ENCODE data around the gene ADAM10.

The ADAM10 gene

GRCh38 chr15:58738046-58738707 lies 11.3 kb downstream of the ADAM10 start:
- H3K9ac ChIP-seq (ENCODE audit: low read length in 2 of 2): no peak overlapping the region
- H3K4me3 ChIP-seq (ENCODE audit: low read length in 2 of 2): no peak overlapping the region
- H3K27ac ChIP-seq (ENCODE audit: low read length): no peak overlapping the region
- H3K9me3 ChIP-seq (ENCODE audit: control insufficient read depth in 2 of 2, low read length in 2 of 2): no peaks in the 10 kb centered on the region
- H3K4me1 ChIP-seq (ENCODE audit: control insufficient read depth, insufficient read depth, low read length): no peaks in the 10 kb centered on the region
- no peaks in the 10 kb centered on the region for H3K27me3 ChIP-seq (ENCODE audit: control insufficient read depth in 1 of 2, insufficient read depth in 2 of 2, low read length in 2 of 2)
- H3K36me3 ChIP-seq (ENCODE audit: control insufficient read depth in 2 of 2, insufficient read depth in 2 of 2, low read length in 2 of 2): no peaks in the 10 kb centered on the region

DNA sequence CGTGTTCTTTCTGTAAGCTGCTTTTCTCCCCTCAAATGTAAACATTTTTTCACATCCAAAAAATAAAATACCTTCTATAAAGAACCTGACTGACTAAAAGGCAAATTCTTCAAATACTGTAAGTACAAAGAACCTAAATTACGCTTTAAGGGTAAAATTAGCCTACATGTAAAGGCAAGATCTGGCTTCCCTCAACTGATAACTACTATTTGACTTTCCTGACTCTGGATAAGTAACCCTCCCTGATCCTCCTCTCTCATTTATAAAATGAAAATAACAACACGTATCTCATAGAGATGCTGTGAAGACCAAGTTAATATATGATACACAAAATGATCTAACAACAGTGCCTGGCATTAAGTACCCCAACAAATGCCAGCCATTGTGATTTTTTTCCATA lies 12.2 kb downstream of the ADAM10 start:
- Histone ChIP-seq H3K4me1 (ENCODE audit: control insufficient read depth, insufficient read depth, low read length) (no peaks in the 10 kb centered on the region), H3K27me3 (ENCODE audit: control insufficient read depth in 1 of 2, insufficient read depth in 2 of 2, low read length in 2 of 2) (no peaks in the 10 kb centered on the region), H3K36me3 (ENCODE audit: control insufficient read depth in 2 of 2, insufficient read depth in 2 of 2, low read length in 2 of 2) (no peaks in the 10 kb centered on the region), H3K27ac (ENCODE audit: low read length) (no peak overlapping the region), H3K4me3 (ENCODE audit: low read length in 2 of 2) (no peak overlapping the region), H3K9me3 (ENCODE audit: control insufficient read depth in 2 of 2, low read length in 2 of 2) (no peaks in the 10 kb centered on the region), H3K9ac (ENCODE audit: low read length in 2 of 2) (no peak overlapping the region)

DNA sequence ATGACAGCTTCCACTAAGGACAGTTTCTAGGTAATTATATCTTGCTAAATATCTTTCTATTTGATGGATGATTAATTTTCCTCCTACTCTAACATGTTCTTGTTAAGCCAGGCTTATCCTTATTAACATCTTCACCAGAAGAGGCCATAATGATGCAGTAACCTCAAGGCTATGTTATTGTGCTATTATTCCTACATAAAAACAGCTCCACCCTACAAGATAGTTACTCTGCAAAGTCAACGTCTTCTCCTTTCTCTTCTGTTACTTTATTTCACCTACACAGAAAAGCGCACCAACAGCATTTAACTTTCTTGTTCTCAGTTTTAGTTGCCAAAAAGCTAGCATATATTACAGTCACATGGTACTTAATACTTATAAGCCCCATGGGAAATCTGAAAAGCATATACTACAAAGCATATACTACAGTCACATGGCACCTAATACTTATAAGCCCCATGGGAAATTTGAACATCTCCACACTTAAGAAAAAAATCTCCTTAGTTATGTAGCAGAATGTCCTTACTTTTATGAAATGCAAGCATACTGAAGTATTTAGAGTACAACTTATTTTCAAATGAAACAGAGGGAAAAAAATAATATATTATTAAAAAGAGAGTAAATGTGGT lies 13.4 kb downstream of the ADAM10 start:
- Histone ChIP-seq H3K27me3 (ENCODE audit: control insufficient read depth in 1 of 2, insufficient read depth in 2 of 2, low read length in 2 of 2) (no peaks in the 10 kb centered on the region), H3K4me3 (ENCODE audit: low read length in 2 of 2) (no peak overlapping the region), H3K27ac (ENCODE audit: low read length) (no peak overlapping the region), H3K4me1 (ENCODE audit: control insufficient read depth, insufficient read depth, low read length) (no peaks in the 10 kb centered on the region), H3K36me3 (ENCODE audit: control insufficient read depth in 2 of 2, insufficient read depth in 2 of 2, low read length in 2 of 2) (no peaks in the 10 kb centered on the region), H3K9ac (ENCODE audit: low read length in 2 of 2) (no peak overlapping the region), H3K9me3 (ENCODE audit: control insufficient read depth in 2 of 2, low read length in 2 of 2) (no peaks in the 10 kb centered on the region)

DNA sequence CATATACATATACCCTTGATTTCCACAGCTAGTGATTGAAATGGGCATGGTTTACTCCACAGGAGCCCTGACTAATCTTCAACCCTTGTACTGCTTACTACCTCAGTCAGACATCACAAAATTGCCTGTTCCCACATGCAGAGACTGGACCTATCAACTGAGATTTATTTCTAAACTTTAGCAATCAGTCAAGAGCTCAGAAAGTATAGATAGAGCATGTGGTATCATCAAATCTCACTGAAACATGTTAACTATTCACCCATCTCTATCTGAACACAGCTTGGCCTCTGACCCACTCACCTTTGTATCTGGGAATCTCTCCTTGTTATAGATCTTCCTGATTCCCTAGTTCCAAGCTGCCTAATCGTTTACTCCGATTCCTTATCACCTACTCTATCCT lies 14.6 kb downstream of the ADAM10 start:
- no peak overlapping the region for H3K4me3 ChIP-seq (ENCODE audit: low read length in 2 of 2)
- H3K9ac ChIP-seq (ENCODE audit: low read length in 2 of 2): no peak overlapping the region
- H3K36me3 ChIP-seq (ENCODE audit: control insufficient read depth in 2 of 2, insufficient read depth in 2 of 2, low read length in 2 of 2): no peaks in the 10 kb centered on the region
- no peaks in the 10 kb centered on the region for H3K4me1 ChIP-seq (ENCODE audit: control insufficient read depth, insufficient read depth, low read length)
- H3K27ac ChIP-seq (ENCODE audit: low read length): no peak overlapping the region
- H3K9me3 ChIP-seq (ENCODE audit: control insufficient read depth in 2 of 2, low read length in 2 of 2): no peaks in the 10 kb centered on the region
- H3K27me3 ChIP-seq (ENCODE audit: control insufficient read depth in 1 of 2, insufficient read depth in 2 of 2, low read length in 2 of 2): no peaks in the 10 kb centered on the region

DNA sequence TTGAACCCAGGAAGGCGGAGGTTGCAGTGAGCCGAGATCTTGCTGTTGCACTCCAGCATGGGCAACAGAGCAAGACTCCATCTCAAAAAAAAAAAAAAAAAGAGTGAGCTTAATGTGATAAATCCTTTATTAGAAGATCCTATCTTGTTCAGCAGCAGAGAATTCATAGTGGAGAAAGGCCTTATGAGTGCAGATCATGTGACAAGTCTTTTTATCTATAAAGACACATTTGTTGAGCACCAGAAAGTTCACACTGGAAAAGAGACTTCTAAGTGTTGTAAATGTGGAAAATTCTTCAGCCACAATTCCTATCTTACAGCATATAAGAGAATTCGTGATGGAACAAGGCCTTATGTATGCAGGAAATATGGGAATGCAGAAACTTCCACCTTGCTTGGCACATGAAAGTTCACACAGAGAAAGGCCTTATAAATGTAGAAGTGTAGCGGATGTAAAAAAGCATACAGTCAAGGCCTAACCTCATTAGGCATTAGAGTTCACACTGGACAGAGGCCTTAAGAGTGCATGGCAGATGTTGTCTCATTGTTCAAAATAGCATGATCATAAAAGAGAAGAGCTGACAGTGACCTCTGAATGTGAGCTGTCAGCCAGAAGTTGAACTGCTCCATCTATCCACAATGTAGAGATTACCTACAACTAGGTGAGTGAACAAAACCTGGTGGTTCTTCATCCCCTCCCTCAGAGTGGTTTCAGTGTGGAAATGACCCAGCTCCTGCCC lies 16.7 kb downstream of the ADAM10 start:
- no peak overlapping the region for H3K27ac ChIP-seq (ENCODE audit: low read length)
- no peaks in the 10 kb centered on the region for H3K27me3 ChIP-seq (ENCODE audit: control insufficient read depth in 1 of 2, insufficient read depth in 2 of 2, low read length in 2 of 2)

DNA sequence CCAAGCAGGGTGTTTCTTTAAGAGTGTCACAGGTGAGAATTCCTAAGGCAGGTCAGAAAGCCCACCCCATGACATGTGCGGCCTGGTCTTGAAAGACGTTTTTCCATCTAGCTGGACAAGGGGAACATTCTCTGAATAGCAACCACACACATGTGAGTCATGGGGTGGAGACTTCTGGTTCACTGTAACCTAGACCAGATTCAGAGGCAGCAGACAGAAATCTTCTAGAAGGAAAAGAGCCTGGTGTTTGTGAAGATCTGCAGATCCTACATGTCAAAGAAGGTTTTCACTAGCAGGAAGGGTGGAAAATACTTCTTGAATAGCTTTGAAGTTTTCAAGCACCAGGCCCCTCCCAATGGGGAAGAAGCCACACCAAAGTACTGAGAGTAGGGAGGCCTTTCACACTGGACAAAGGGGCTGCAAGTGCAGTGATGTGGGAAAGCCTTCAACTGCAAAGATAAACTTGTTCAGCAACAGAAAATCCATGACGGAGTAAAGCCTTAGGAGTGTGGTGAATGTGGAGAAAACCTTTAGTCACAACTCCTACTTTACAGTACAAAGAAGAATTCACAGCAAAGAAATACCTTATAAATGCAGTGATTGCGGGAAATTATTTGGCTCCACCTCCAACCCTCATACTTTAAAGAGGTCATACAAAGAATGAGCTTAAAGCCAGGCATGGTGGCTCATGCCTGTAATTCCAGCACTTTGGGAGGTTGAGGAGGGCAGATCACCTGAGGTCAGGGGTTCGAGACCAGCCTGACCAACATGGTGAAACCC lies 17.6 kb downstream of the ADAM10 start:
- H3K27me3 ChIP-seq (ENCODE audit: control insufficient read depth in 1 of 2, insufficient read depth in 2 of 2, low read length in 2 of 2): no peaks in the 10 kb centered on the region
- H3K9me3 ChIP-seq (ENCODE audit: control insufficient read depth in 2 of 2, low read length in 2 of 2): no peaks in the 10 kb centered on the region
- no peak overlapping the region for H3K9ac ChIP-seq (ENCODE audit: low read length in 2 of 2)
- H3K36me3 ChIP-seq (ENCODE audit: control insufficient read depth in 2 of 2, insufficient read depth in 2 of 2, low read length in 2 of 2): no peaks in the 10 kb centered on the region
- no peaks in the 10 kb centered on the region for H3K4me1 ChIP-seq (ENCODE audit: control insufficient read depth, insufficient read depth, low read length)
- no peak overlapping the region for H3K27ac ChIP-seq (ENCODE audit: low read length)
- H3K4me3 ChIP-seq (ENCODE audit: low read length in 2 of 2): no peak overlapping the region

More for the DNA sequence above, 16.7 kb downstream of the ADAM10 start:
- Histone ChIP-seq H3K9me3 (ENCODE audit: control insufficient read depth in 2 of 2, low read length in 2 of 2) (no peaks in the 10 kb centered on the region), H3K4me3 (ENCODE audit: low read length in 2 of 2) (no peak overlapping the region), H3K36me3 (ENCODE audit: control insufficient read depth in 2 of 2, insufficient read depth in 2 of 2, low read length in 2 of 2) (no peaks in the 10 kb centered on the region), H3K9ac (ENCODE audit: low read length in 2 of 2) (no peak overlapping the region), H3K4me1 (ENCODE audit: control insufficient read depth, insufficient read depth, low read length) (no peaks in the 10 kb centered on the region)

- Histone ChIP-seq H3K9me3 (ENCODE audit: control insufficient read depth in 2 of 2, low read length in 2 of 2) (no peaks in the 10 kb centered on the region), H3K4me1 (ENCODE audit: control insufficient read depth, insufficient read depth, low read length) (peaks cover 7% of the 10 kb centered on the region), H3K9ac (ENCODE audit: low read length in 2 of 2) (no peak overlapping the region), H3K4me3 (ENCODE audit: low read length in 2 of 2) (no peak overlapping the region), H3K36me3 (ENCODE audit: control insufficient read depth in 2 of 2, insufficient read depth in 2 of 2, low read length in 2 of 2) (no peaks in the 10 kb centered on the region), H3K27me3 (ENCODE audit: control insufficient read depth in 1 of 2, insufficient read depth in 2 of 2, low read length in 2 of 2) (no peaks in the 10 kb centered on the region), H3K27ac (ENCODE audit: low read length) (no peak overlapping the region)
These were observed 22.6 kb downstream of the ADAM10 start for GRCh38 chr15:58726867-58727266.

- Histone ChIP-seq H3K36me3 (ENCODE audit: control insufficient read depth in 2 of 2, insufficient read depth in 2 of 2, low read length in 2 of 2) (no peaks in the 10 kb centered on the region), H3K4me1 (ENCODE audit: control insufficient read depth, insufficient read depth, low read length) (peaks cover 7% of the 10 kb centered on the region), H3K9ac (ENCODE audit: low read length in 2 of 2) (no peak overlapping the region), H3K9me3 (ENCODE audit: control insufficient read depth in 2 of 2, low read length in 2 of 2) (no peaks in the 10 kb centered on the region), H3K27ac (ENCODE audit: low read length) (no peak overlapping the region), H3K4me3 (ENCODE audit: low read length in 2 of 2) (no peak overlapping the region), H3K27me3 (ENCODE audit: control insufficient read depth in 1 of 2, insufficient read depth in 2 of 2, low read length in 2 of 2) (no peaks in the 10 kb centered on the region)
These were observed 25.0 kb downstream of the ADAM10 start for GRCh38 chr15:58724466-58724865.

DNA sequence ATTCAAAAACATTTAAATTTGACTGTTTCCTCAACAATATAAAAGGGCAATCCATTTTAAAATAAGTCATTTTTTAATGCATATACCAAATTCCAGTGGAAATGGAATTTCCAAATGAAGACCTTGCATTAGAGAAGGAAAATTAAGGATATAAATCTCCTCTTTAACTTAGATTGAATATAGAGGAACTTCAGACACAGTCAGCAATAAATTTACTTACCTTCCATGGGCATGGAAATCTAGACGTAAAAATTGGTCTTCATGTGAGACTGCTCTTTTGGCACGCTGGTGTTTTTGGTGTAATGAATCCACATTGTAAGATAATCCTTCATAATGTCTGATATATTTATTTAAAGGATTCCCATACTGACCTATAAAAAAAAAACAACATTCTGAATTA lies 32.1 kb downstream of the ADAM10 start:
- Histone ChIP-seq H3K4me1 (ENCODE audit: control insufficient read depth, insufficient read depth, low read length) (no peaks in the 10 kb centered on the region), H3K9me3 (ENCODE audit: control insufficient read depth in 2 of 2, low read length in 2 of 2) (no peaks in the 10 kb centered on the region), H3K36me3 (ENCODE audit: control insufficient read depth in 2 of 2, insufficient read depth in 2 of 2, low read length in 2 of 2) (no peaks in the 10 kb centered on the region), H3K27ac (ENCODE audit: low read length) (no peak overlapping the region), H3K4me3 (ENCODE audit: low read length in 2 of 2) (no peak overlapping the region), H3K9ac (ENCODE audit: low read length in 2 of 2) (no peak overlapping the region), H3K27me3 (ENCODE audit: control insufficient read depth in 1 of 2, insufficient read depth in 2 of 2, low read length in 2 of 2) (no peaks in the 10 kb centered on the region)

DNA sequence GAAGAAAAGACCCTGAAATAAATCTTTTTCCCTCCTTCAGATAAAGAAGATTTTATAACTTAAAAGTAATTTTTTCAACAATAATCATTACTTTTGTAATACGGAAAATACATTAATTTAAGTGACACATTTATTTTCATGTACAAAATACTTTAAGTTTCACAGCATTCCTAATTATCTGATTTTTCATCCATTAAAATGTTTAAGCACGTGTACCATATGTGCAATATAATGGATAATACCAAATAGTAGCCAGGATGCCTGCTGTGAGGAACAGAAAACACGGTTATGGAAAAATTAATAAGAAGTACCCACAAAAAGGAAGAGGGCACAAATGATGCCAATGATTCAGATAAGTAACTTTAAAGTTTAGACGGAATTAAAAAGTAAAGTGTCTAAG lies 33.5 kb downstream of the ADAM10 start:
- no peaks in the 10 kb centered on the region for H3K27me3 ChIP-seq (ENCODE audit: control insufficient read depth in 1 of 2, insufficient read depth in 2 of 2, low read length in 2 of 2)
- no peaks in the 10 kb centered on the region for H3K9me3 ChIP-seq (ENCODE audit: control insufficient read depth in 2 of 2, low read length in 2 of 2)
- no peak overlapping the region for H3K9ac ChIP-seq (ENCODE audit: low read length in 2 of 2)
- no peaks in the 10 kb centered on the region for H3K36me3 ChIP-seq (ENCODE audit: control insufficient read depth in 2 of 2, insufficient read depth in 2 of 2, low read length in 2 of 2)
- H3K4me1 ChIP-seq (ENCODE audit: control insufficient read depth, insufficient read depth, low read length): no peaks in the 10 kb centered on the region
- H3K4me3 ChIP-seq (ENCODE audit: low read length in 2 of 2): no peak overlapping the region
- no peak overlapping the region for H3K27ac ChIP-seq (ENCODE audit: low read length)
